ENCODE results near the gene PITRM1. TPM values are rescaled to one million over a fixed set of nuclear protein-coding genes. Genes with fewer than 3 reads are reported as not detected.

The PITRM1 gene
- total and polyA plus RNA-seq, 2 donors (not counting 3 experiments of a cell fraction or from before 2014, with no cell fraction given), result 83.2 to 145 TPM

- H3K9me1 ChIP-seq (replicated peaks; ENCODE audit: control insufficient read depth, extremely low read depth, insufficient read depth, low read length), result no peaks in the 10 kb centered on the region
- no peak overlapping the region for H3K4me3 ChIP-seq (replicated peaks in 1 of 3; ENCODE audit: insufficient read depth in 1 of 3, low read depth in 1 of 3, low read length in 3 of 3)
- CTCF ChIA-PET, result no interaction called here
- H3K36me3 ChIP-seq (ENCODE audit: control insufficient read depth in 2 of 2, extremely low read depth in 1 of 2, insufficient read depth in 2 of 2, low read length in 2 of 2), result peaks cover 33 to 49% of the 10 kb centered on the region in 2 experiments
- H3K9me3 ChIP-seq (replicated peaks; ENCODE audit: control insufficient read depth, insufficient read depth, low read length), result no peaks in the 10 kb centered on the region
- DNase-seq (ENCODE audit: low read depth, low spot score), result no peak
- intact Hi-C loops (cut with micrococcal nuclease), result no loop called here
- no peaks in the 10 kb centered on the region for H4K20me1 ChIP-seq (replicated peaks; ENCODE audit: control insufficient read depth, extremely low read depth, insufficient read depth, low read length)
- dilution Hi-C loops (cut with MboI; ENCODE audit: extremely low pct_ligation_motif_present, low sequenced_read_pairs), result no loop called here
- H3K4me2 ChIP-seq (ENCODE audit: insufficient read depth, low read length), result no peak overlapping the region
- no TSS peak for BruUV-seq (replicated peaks)
- H3K4me1 ChIP-seq (ENCODE audit: control insufficient read depth, extremely low read depth, insufficient read depth, low read length), result no peaks in the 10 kb centered on the region
- H3K9ac ChIP-seq (replicated peaks; ENCODE audit: extremely low read depth, insufficient read depth, low read length), result no peak overlapping the region
- no peak for FAIRE-seq
- no peaks in the 10 kb centered on the region for H3K27me3 ChIP-seq (ENCODE audit: control insufficient read depth in 2 of 2, insufficient read depth in 2 of 2, low read length in 2 of 2)
- H3K79me2 ChIP-seq (ENCODE audit: control insufficient read depth, insufficient read depth, low read length), result no peaks in the 10 kb centered on the region
- H2AFZ ChIP-seq (ENCODE audit: low read depth, low read length), result no peak overlapping the region
- no peak overlapping the region for H3K27ac ChIP-seq (ENCODE audit: insufficient read depth, low read depth, low read length)
- TF ChIP-seq FOS (IDR thresholded peaks at IDR 0.05; ENCODE audit: borderline replicate concordance, insufficient read depth, low read length) (no peak), POLR2A (IDR thresholded peaks at IDR 0.05; ENCODE audit: low read depth, low read length) (no peak), GATA2 (IDR thresholded peaks at IDR 0.05; ENCODE audit: insufficient read depth, insufficient read length, low read depth, low read length) (no peak), EZH2 (IDR thresholded peaks at IDR 0.05; ENCODE audit: borderline replicate concordance, low read depth, low read length, severe bottlenecking) (no peak), POLR2AphosphoS5 (IDR thresholded peaks at IDR 0.05; ENCODE audit: insufficient read depth, low read depth, low read length) (no peak), JUN (IDR thresholded peaks at IDR 0.05; ENCODE audit: borderline replicate concordance, insufficient read depth, insufficient read length, low read depth) (no peak), MYC (IDR thresholded peaks at IDR 0.05; ENCODE audit: low read depth, low read length) (no peak)
- TF ChIP-seq, protein P1, sequence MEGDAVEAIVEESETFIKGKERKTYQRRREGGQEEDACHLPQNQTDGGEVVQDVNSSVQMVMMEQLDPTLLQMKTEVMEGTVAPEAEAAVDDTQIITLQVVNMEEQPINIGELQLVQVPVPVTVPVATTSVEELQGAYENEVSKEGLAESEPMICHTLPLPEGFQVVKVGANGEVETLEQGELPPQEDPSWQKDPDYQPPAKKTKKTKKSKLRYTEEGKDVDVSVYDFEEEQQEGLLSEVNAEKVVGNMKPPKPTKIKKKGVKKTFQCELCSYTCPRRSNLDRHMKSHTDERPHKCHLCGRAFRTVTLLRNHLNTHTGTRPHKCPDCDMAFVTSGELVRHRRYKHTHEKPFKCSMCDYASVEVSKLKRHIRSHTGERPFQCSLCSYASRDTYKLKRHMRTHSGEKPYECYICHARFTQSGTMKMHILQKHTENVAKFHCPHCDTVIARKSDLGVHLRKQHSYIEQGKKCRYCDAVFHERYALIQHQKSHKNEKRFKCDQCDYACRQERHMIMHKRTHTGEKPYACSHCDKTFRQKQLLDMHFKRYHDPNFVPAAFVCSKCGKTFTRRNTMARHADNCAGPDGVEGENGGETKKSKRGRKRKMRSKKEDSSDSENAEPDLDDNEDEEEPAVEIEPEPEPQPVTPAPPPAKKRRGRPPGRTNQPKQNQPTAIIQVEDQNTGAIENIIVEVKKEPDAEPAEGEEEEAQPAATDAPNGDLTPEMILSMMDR (IDR thresholded peaks at IDR 0.05; ENCODE audit: extremely low read depth in 1 of 2, insufficient read depth in 1 of 2, low read depth in 1 of 2, low read length in 2 of 2), result no peak
- TF ChIP-seq, protein P2, sequence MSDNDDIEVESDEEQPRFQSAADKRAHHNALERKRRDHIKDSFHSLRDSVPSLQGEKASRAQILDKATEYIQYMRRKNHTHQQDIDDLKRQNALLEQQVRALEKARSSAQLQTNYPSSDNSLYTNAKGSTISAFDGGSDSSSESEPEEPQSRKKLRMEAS (IDR thresholded peaks at IDR 0.05; ENCODE audit: insufficient read depth, insufficient read length), result no peak
- POLR2A ChIA-PET, result no interaction called here
These were observed 35.6 kb downstream of the PITRM1 start for GRCh38 chr10:3136763-3137611.

Measured in endothelial cell of umbilical vein (primary cell).